Keratinocyte (primary cell): ENCODE results near the gene MAP4.

Experiments
- CTCF ChIP-seq, 3 experiments: IDR thresholded peaks in 1 of 3; conservative IDR thresholded peaks in 1 of 3; optimal IDR thresholded peaks in 1 of 3; 2 replicates in 2 of 3; 3 replicates in 1 of 3; pipeline versions ENCODE3 to v1.5.1; 2011; ENCODE audit warnings: low read length in 3 of 3, mild to moderate bottlenecking in 3 of 3, moderate library complexity in 2 of 3, control low read depth in 1 of 3, inconsistent platforms in 1 of 3; ENCODE audit not compliant: insufficient read depth in 2 of 3; ENCODE audit errors: extremely low read depth in 1 of 3
- EZH2 ChIP-seq: IDR thresholded peaks from one replicate; pipeline ENCODE4 v1.6.1; 2012; ENCODE audit warnings: inconsistent platforms, mild to moderate bottlenecking, low read length, moderate library complexity

GRCh38 chr3:48001991-48002390, 14.2 kb downstream of the MAP4 start:
- TF ChIP-seq CTCF (optimal IDR thresholded peaks at IDR 0.05 in 1 of 3, IDR thresholded peaks at IDR 0.05 in 1 of 3, conservative IDR thresholded peaks at IDR 0.05 in 1 of 3; ENCODE audit: extremely low read depth in 1 of 3, insufficient read depth in 2 of 3, low read length in 3 of 3): no peak
- TF ChIP-seq EZH2: no peak
